ENCODE results near the gene PRXL2B. TPM values are rescaled to one million over a fixed set of nuclear protein-coding genes. Genes with fewer than 3 reads are reported as not detected.

PRXL2B gene
- total RNA-seq, 2 experiments from 2014 or later = 28.2 to 34.6 TPM

- ChIA-PET POLR2A (no interaction called here), CTCF (no interaction called here)
Measured at GRCh38 chr1:2597441-2598328, 11.1 kb downstream of the PRXL2B start.

DNA sequence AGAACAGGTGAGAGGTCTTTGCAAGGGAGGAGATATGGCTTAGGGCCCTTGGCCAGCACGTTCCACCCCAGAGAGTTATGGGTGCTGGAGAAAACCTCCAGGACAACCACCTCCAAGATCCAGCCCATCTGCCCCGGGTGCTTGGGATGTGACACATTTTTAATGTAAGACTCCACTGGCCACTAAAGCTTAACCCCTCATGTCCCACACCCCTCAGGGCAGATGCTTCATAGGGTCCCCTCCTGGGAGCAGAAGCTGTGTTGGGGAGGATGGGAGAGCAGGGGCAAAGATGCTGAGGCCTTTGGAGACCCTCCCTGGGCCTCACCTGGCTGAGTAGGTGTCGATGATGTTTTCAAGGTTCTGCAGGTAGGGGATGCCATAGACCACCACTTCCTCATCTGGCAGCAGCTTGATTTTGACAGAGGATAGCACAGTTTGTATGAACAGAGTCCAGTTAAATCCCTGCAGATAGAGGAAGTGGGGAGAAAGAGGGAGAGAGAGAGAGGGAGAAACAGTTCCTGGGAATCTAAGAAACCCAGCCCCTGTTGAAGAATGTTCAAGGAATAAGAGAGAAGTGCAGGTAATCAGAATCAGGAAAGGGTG, 11.9 kb downstream of the PRXL2B start:
- ChIA-PET POLR2A (no interaction called here), CTCF (no interaction called here)
- intact Hi-C loops (cut with micrococcal nuclease) = no loop called here

More at GRCh38 chr1:2597441-2598328, 11.1 kb downstream of the PRXL2B start:
- H3K4me1 Mint-ChIP-seq (ENCODE audit: low read depth) = no peaks in the 10 kb centered on the region
- no peaks in the 10 kb centered on the region for H3K27me3 Mint-ChIP-seq
- no peak for DNase-seq
- no peaks in the 10 kb centered on the region for H3K36me3 Mint-ChIP-seq
- peaks cover 5% of the 10 kb centered on the region for H3K9me3 Mint-ChIP-seq
- no peak overlapping the region for H3K27ac Mint-ChIP-seq
- intact Hi-C loops (cut with micrococcal nuclease) = no loop called here
- no peak overlapping the region for H3K4me3 Mint-ChIP-seq

DNA sequence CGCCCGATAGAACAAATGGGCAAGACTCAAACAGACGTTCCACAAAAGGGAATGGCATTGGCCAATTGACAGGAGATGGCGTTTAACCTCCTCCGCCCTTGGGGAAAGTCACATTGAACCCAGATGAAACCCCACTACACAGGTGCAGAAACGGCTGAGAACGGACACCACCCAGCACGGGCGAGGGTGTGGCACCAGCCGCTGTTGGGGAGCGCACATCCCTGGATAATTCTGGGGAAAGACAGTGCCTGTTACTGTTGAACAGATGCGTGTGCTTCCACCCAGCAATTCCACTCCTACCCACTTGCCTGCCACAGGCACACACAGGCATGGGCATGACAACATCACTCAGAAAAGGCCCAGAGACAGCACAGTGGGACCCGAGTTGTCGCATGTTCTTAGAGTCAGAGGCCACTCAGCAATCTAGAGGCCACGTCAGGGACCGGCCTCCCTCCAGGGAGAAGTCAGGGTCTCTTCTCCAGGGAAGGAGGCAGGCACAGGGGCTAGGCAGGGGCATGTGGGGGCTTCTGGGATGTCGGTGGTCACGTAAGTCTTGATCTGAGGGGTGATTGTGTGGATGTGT, 15.2 kb downstream of the PRXL2B start:
- H3K4me1 Mint-ChIP-seq (ENCODE audit: low read depth) = no peaks in the 10 kb centered on the region

More for the DNA sequence above, 11.9 kb downstream of the PRXL2B start:
- no peak overlapping the region for H3K4me3 Mint-ChIP-seq
- peaks cover 5% of the 10 kb centered on the region for H3K9me3 Mint-ChIP-seq
- no peak for DNase-seq
- no peaks in the 10 kb centered on the region for H3K4me1 Mint-ChIP-seq (ENCODE audit: low read depth)
- no peaks in the 10 kb centered on the region for H3K27me3 Mint-ChIP-seq
- H3K36me3 Mint-ChIP-seq = no peaks in the 10 kb centered on the region
- H3K27ac Mint-ChIP-seq = no peak overlapping the region

GRCh38 chr1:2602311-2602835, 15.8 kb downstream of the PRXL2B start:
- Mint-ChIP-seq H3K4me1 (ENCODE audit: low read depth) (no peaks in the 10 kb centered on the region), H3K4me3 (no peak overlapping the region), H3K9me3 (peaks cover 5% of the 10 kb centered on the region), H3K27ac (no peak overlapping the region), H3K27me3 (no peaks in the 10 kb centered on the region), H3K36me3 (no peaks in the 10 kb centered on the region)
- ChIA-PET POLR2A (no interaction called here), CTCF (no interaction called here)
- DNase-seq = no peak
- intact Hi-C loops (cut with micrococcal nuclease) = no loop called here

More for the DNA sequence above, 15.2 kb downstream of the PRXL2B start:
- Mint-ChIP-seq H3K36me3 (no peaks in the 10 kb centered on the region), H3K4me3 (no peak overlapping the region), H3K9me3 (peaks cover 5% of the 10 kb centered on the region), H3K27ac (no peak overlapping the region), H3K27me3 (no peaks in the 10 kb centered on the region)
- intact Hi-C loops (cut with micrococcal nuclease) = no loop called here
- ChIA-PET CTCF (no interaction called here), POLR2A (no interaction called here)
- no peak for DNase-seq

DNA sequence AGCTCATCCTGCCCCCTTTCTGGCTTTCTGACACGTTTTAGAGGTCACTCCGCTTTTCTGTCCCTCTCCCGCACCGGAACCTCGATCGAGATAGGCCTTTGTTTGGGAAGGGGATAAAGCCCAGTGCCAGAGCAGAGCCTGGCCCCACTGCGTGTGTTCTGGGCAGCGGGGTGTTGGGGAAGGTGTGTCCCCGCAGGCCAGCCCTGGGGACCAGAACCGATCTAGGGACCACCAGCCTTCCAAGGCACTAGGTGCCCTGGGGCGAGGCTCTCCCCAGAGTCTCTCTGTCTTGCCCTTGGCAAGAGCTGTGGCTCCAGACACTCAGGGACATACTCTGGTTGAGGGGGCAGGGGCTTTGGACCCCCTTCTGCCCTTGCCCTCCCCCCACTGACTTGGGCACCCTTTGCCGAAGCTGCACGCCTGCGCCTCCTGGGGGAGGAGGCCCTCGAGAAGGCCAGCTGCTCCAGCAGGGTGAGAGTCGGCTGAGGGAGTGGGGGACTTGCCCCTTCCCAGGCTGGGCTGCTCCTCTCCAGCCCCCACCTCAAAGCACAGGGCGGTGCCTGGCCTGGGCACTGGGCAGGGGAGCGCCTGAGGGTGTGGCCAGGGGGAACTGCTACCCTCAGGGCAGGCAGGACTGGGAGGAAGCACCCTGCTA, 16.4 kb downstream of the PRXL2B start:
- CTCF ChIA-PET = no interaction called here
- no peak overlapping the region for H3K27ac Mint-ChIP-seq
- no peak for DNase-seq

DNA sequence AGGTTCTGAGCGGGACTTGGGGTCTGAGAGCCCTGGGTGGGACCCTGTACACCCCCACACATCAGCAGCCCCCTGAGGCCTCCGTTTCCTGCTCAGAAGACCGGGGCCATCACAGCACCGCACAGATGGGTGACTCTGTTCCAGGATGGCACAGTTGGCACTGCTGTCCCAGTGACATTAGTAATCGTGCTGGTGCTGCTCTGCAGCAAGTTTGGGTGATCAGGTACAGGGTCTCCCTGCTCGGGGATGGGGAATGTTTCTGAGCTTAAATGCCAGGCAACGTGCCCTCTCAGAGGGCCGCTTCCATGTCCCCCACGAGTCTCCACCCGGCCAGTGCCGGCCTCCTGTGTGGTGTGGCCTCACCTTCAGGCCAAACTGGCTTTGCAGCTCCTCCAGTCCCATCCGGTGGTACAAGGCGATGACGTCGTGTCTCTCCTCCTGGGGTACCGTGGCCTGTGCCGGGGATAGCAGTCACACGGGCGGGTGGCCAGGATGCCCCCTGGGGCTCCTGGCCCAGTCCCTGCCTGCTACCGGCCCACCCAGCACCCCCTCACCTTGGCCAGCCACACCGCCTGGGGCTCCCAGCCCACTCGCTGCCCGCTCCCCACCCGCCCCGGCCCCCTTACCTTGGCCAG, 17.1 kb downstream of the PRXL2B start:
- Mint-ChIP-seq H3K27me3 (no peaks in the 10 kb centered on the region), H3K36me3 (no peaks in the 10 kb centered on the region), H3K4me3 (no peak overlapping the region), H3K27ac (no peak overlapping the region), H3K9me3 (peaks cover 2% of the 10 kb centered on the region), H3K4me1 (ENCODE audit: low read depth) (no peaks in the 10 kb centered on the region)
- POLR2A ChIA-PET = no interaction called here
- intact Hi-C loops (cut with micrococcal nuclease) = no loop called here
- CTCF ChIA-PET = no interaction called here
- no peak for DNase-seq

More for the DNA sequence above, 16.4 kb downstream of the PRXL2B start:
- intact Hi-C loops (cut with micrococcal nuclease) = no loop called here
- Mint-ChIP-seq H3K4me3 (no peak overlapping the region), H3K4me1 (ENCODE audit: low read depth) (no peaks in the 10 kb centered on the region), H3K36me3 (no peaks in the 10 kb centered on the region), H3K9me3 (peaks cover 5% of the 10 kb centered on the region), H3K27me3 (no peaks in the 10 kb centered on the region)
- POLR2A ChIA-PET = no interaction called here

DNA sequence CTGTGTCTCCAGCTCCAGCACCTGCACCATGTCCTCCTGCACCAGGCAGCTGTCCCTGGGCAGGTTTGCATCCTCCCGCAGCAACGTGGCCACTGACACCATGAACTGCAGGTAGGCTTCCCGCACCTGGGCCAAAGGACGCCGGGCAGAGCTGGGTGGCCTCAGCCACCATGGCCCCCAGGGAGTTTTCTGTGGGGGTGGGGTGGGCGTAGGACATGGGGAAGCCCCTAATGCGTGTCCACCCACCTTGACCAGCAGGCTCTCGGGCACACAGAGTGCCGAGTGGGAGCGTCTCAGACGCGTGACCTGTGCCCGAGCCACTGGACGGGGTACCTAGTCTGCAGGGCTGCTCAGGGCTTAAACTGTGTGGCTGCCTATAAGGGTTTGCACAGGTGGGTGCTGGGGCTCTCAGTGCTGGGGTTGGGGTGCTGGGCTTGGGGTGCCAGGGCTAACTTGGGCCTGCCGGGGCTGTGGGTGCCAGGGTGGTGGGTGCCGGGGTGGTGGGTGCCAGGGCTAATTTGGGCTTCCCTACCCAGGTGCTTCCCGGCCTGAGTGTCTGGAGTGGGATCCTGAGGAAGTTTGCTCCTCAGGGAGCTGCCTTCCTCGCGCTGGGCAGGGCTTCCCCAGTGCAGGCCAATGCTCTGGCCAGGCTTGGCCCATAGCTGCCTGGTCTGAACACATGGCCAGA, 17.7 kb downstream of the PRXL2B start:
- H3K9me3 Mint-ChIP-seq = no peaks in the 10 kb centered on the region
- H3K36me3 Mint-ChIP-seq = no peaks in the 10 kb centered on the region
- intact Hi-C loops (cut with micrococcal nuclease) = no loop called here
- POLR2A ChIA-PET = no interaction called here
- CTCF ChIA-PET = no interaction called here
- no peak overlapping the region for H3K4me3 Mint-ChIP-seq
- H3K4me1 Mint-ChIP-seq (ENCODE audit: low read depth) = no peaks in the 10 kb centered on the region
- no peak for DNase-seq
- H3K27ac Mint-ChIP-seq = no peak overlapping the region
- H3K27me3 Mint-ChIP-seq = no peaks in the 10 kb centered on the region

DNA sequence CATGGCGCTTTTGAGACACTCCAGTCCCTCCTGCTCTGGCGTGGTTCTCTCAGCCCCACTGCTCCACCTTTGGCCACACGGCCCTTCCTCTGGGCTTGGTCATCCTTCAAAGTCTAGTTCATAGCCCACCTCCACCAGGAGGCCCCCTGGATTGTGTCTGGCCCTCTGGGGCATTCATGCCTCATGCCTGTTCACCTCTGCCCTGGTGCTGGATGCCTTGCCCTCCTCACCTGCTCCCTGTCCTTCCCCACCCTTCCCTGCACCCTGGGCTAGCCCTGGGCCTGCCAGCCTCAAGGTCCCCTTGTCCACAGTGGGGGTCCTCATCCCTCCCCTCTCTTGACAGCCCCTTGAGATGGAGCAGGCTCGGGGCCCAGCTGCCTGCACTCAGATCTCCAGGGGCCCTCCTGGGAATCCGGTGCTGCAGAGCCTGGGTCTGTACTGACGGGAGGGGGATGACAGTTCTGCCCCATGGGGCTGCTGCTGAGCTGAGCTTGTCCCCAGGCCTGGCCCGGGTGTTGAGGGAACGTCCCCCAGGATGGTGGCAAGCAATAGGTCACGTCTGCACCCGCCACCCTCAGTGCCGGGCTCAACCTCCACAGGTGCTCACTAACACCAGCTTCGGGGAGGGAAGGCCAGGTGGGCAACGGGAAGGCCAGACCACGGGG, 18.4 kb downstream of the PRXL2B start:
- ChIA-PET CTCF (no interaction called here), POLR2A (no interaction called here)
- no peak for DNase-seq
- H3K27ac Mint-ChIP-seq = no peak overlapping the region
- no peaks in the 10 kb centered on the region for H3K9me3 Mint-ChIP-seq
- intact Hi-C loops (cut with micrococcal nuclease) = no loop called here
- no peaks in the 10 kb centered on the region for H3K27me3 Mint-ChIP-seq
- no peaks in the 10 kb centered on the region for H3K4me1 Mint-ChIP-seq (ENCODE audit: low read depth)
- no peaks in the 10 kb centered on the region for H3K36me3 Mint-ChIP-seq
- no peak overlapping the region for H3K4me3 Mint-ChIP-seq

GRCh38 chr1:2605509-2606395, 19.2 kb downstream of the PRXL2B start:
- H3K4me3 Mint-ChIP-seq = no peak overlapping the region
- no peak for DNase-seq
- H3K27me3 Mint-ChIP-seq = no peaks in the 10 kb centered on the region
- H3K4me1 Mint-ChIP-seq (ENCODE audit: low read depth) = no peaks in the 10 kb centered on the region
- CTCF ChIA-PET = no interaction called here
- H3K36me3 Mint-ChIP-seq = no peaks in the 10 kb centered on the region
- H3K27ac Mint-ChIP-seq = no peak overlapping the region
- no peaks in the 10 kb centered on the region for H3K9me3 Mint-ChIP-seq
- POLR2A ChIA-PET = no interaction called here
- intact Hi-C loops (cut with micrococcal nuclease) = no loop called here

DNA sequence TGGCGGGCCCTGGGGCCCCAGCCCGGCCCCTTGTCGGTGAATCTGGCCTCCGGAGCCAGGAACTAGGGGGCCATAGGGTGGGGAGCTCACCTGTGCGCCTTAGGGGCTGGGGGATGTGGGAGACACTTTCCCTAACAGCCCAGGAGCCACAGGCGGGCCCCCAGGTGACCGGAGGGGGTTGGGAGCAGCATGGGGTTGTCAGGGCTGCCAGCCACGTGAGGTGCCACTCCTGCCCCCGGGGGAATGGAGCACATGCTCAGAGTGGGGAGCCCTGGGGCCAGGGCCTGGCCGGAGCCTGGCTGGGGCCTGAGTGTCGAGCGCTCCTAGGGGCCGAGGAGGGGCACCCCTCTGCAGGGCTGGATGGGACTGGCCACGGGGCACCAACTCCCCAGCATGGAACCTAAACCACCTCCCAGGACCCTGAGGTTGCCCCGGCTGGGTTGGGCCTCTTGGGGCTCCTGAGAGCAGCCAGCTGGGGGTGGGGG, 19.9 kb downstream of the PRXL2B start:
- Mint-ChIP-seq H3K27me3 (no peaks in the 10 kb centered on the region), H3K27ac (no peak overlapping the region), H3K4me1 (ENCODE audit: low read depth) (no peaks in the 10 kb centered on the region), H3K9me3 (no peaks in the 10 kb centered on the region), H3K4me3 (no peak overlapping the region), H3K36me3 (no peaks in the 10 kb centered on the region)
- intact Hi-C loops (cut with micrococcal nuclease) = no loop called here
- DNase-seq = no peak
- POLR2A ChIA-PET = no interaction called here
- CTCF ChIA-PET = no interaction called here
